ENCODE measurements around the gene PFDN4. TPM values are rescaled to one million over a fixed set of nuclear protein-coding genes. Genes with fewer than 3 reads are reported as not detected.

Gene PFDN4
- total RNA-seq, 1 donor from 2014 or later: 124 TPM

- DNase-seq: no peak
Observed at GRCh38 chr20:54173653-54174456, 34.0 kb upstream of the PFDN4 start, which contains the start of gene CYP24A1. TSS of gene CYP24A1 (minus strand) at chr20:54173986. CDS start at chr20:54173579, 407 bp downstream.

- DNase-seq: no peak
Observed at GRCh38 chr20:54174457-54175175, 33.3 kb upstream of the PFDN4 start.

GRCh38 chr20:54176610-54177009 lies 31.3 kb upstream of the PFDN4 start:
- DNase-seq: no peak

GRCh38 chr20:54177378-54177777 lies 30.5 kb upstream of the PFDN4 start:
- no peak for DNase-seq

GRCh38 chr20:54178256-54178655 lies 29.6 kb upstream of the PFDN4 start:
- DNase-seq: no peak

- no peak for DNase-seq
Observed at GRCh38 chr20:54179946-54180345, 27.9 kb upstream of the PFDN4 start.

GRCh38 chr20:54180931-54181330 lies 27.0 kb upstream of the PFDN4 start:
- no peak for DNase-seq

GRCh38 chr20:54184071-54184470 lies 23.8 kb upstream of the PFDN4 start:
- no peak for DNase-seq

- DNase-seq: no peak
Observed at GRCh38 chr20:54184904-54185626, 22.8 kb upstream of the PFDN4 start.

- no peak for DNase-seq
Observed at GRCh38 chr20:54188132-54188849, 19.6 kb upstream of the PFDN4 start.

GRCh38 chr20:54189630-54190029 lies 18.3 kb upstream of the PFDN4 start:
- DNase-seq: no peak

GRCh38 chr20:54190217-54190616 lies 17.7 kb upstream of the PFDN4 start:
- DNase-seq: no peak

- no peak for DNase-seq
Observed at GRCh38 chr20:54193817-54194216, 14.1 kb upstream of the PFDN4 start.

- no peak for DNase-seq
Observed at GRCh38 chr20:54194724-54195438, 13.0 kb upstream of the PFDN4 start.

- DNase-seq: no peak
Observed at GRCh38 chr20:54195483-54196472, 12.1 kb upstream of the PFDN4 start.

GRCh38 chr20:54197621-54198604 lies 10.0 kb upstream of the PFDN4 start:
- no peak for DNase-seq

GRCh38 chr20:54199283-54199682 lies 8.6 kb upstream of the PFDN4 start:
- no peak for DNase-seq

GRCh38 chr20:54199721-54200176 lies 8.1 kb upstream of the PFDN4 start:
- DNase-seq: peak; percentile 83
